HG03354 (cell line): ENCODE results near the gene ZNF84.

ENCODE experiments used
- ATAC-seq: cut with Tn5 transposase; IDR thresholded peaks from one replicate; pipeline ENCODE4 v1.9.1; 2021; ENCODE audit warnings: mild to moderate bottlenecking; ENCODE audit not compliant: unreplicated experiment, poor library complexity, severe bottlenecking

Gene ZNF84

GRCh38 chr12:133037207-133038005 is at the start of gene ZNF84:
ZNF84 (plus strand) TSS chr12:133037509; CDS start chr12:133041468, 3,959 bp downstream.
- peak; percentile 95 for ATAC-seq

DNA sequence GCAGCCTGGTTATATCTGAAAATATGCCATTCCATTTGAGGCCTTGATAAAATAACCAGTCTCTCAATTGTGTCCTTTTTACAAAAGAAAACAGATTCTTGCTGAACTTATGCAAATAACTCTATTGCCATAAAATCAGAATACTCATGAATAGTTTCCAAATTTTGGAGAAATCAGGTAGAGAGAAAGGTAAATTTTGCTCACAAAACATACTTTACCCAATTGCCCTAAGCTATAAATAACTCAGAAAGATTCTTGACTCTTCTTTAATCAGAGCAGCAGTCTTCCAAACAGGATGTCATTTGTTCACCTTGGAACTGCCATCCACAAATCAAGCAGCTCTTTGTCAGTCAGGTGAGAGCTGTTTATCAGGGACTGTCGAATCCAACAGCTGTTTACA is 38.6 kb upstream of the ZNF84 start:
- no peak for ATAC-seq

- no peak for ATAC-seq
These were observed 26.5 kb upstream of the ZNF84 start for GRCh38 chr12:133010657-133011297.

GRCh38 chr12:133023566-133023965 is 13.7 kb upstream of the ZNF84 start:
- no peak for ATAC-seq

- no peak for ATAC-seq
These were observed 10.3 kb upstream of the ZNF84 start for GRCh38 chr12:133026996-133027395.

DNA sequence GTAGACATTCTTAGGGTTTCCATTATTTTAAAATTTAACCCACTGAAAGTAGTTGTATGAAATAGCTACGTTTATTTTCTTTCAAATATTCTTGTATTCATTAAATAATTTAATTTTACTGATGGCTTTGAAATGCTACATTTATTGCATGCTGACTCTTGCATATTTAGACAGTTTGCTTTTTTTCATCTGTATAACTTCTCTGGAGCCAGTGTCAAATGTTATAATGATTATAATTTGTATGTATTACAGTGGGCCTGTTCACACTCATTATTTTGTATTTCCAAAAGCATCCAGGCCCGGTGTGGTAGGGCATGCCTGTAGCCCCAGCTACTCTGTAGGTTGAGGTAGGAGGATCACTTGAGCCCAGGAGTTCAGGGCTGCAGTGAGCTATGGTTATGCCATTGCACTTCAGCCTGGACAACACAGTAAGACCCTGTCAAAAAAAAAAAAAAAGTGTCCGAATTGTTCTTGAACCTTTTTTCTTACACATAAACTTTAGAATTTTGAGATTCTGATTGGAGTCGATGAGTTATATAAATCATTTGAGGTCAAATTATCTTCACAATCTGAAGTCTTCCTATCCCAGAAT is 905 bp downstream of the ZNF84 start:
- no peak for ATAC-seq

GRCh38 chr12:133046698-133047097 is 9.4 kb downstream of the ZNF84 start:
- no peak for ATAC-seq

GRCh38 chr12:133057446-133057845 is 20.1 kb downstream of the ZNF84 start:
- no peak for ATAC-seq

DNA sequence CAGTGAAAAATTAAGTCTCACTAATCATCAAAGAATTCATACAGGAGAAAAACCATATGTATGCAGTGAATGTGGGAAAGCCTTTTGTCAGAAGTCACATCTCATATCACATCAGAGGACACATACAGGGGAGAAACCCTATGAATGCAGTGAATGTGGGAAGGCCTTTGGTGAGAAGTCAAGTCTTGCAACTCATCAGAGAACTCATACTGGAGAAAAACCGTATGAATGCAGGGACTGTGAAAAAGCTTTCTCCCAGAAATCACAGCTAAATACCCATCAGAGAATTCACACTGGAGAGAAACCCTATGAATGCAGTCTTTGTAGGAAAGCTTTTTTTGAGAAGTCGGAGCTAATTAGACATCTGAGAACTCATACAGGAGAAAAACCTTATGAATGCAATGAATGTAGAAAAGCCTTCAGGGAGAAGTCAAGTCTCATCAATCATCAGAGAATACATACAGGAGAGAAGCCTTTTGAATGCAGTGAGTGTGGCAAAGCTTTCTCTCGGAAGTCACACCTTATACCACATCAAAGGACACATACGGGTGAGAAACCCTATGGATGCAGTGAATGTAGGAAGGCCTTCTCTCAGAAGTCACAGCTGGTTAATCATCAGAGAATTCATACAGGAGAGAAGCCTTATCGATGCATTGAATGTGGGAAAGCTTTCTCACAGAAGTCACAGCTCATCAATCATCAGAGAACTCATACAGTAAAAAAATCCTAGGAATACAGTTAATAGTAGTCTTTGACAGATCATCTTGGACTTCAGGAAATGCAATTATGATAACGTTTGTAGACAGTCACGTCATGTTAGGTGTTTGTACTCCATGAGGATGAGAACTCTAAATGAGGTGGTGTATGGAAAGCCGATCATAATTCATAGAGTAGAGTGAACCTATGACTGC is 21.1 kb downstream of the ZNF84 start:
- no peak for ATAC-seq

GRCh38 chr12:133061954-133062353 is 24.6 kb downstream of the ZNF84 start:
- no peak for ATAC-seq

GRCh38 chr12:133063556-133063955 is 26.2 kb downstream of the ZNF84 start:
- no peak for ATAC-seq

DNA sequence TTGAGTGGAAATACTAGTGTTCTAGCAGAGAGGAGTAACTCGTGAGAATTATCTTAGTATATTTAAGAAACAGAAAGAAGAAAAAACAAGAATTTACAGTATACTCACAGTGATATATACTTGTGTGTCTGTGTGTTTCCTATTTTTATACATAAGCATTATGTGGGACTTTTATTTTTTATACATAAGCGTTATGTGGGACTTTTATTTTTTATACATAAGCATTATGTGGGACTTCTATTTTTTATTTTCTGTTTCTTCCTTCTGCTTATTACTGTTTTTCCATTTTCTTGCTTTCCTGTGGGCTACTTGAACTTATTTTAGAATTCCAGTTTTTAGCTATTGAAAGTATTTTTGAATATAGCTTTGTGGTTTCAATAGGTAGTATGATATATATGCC is 36.5 kb downstream of the ZNF84 start:
- ATAC-seq, result no peak

DNA sequence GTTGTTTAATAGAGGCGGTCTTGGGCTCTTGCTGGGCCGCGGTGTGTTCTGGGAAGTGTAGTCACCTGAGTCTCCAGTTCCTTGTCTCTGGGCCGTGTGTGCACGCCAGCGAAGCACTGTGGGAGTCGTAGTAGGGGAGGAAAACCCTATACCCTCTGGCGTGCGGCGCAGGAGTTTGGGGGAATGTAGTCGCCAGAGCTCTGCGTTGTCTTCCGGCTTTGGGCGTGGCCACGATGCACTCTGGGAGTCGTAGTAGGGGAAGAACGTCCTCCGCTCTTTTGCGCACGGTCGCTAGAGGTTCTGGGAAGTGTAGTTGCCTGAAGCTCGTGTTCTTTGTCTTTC is 42.7 kb downstream of the ZNF84 start:
- ATAC-seq, result peak; percentile 84

DNA sequence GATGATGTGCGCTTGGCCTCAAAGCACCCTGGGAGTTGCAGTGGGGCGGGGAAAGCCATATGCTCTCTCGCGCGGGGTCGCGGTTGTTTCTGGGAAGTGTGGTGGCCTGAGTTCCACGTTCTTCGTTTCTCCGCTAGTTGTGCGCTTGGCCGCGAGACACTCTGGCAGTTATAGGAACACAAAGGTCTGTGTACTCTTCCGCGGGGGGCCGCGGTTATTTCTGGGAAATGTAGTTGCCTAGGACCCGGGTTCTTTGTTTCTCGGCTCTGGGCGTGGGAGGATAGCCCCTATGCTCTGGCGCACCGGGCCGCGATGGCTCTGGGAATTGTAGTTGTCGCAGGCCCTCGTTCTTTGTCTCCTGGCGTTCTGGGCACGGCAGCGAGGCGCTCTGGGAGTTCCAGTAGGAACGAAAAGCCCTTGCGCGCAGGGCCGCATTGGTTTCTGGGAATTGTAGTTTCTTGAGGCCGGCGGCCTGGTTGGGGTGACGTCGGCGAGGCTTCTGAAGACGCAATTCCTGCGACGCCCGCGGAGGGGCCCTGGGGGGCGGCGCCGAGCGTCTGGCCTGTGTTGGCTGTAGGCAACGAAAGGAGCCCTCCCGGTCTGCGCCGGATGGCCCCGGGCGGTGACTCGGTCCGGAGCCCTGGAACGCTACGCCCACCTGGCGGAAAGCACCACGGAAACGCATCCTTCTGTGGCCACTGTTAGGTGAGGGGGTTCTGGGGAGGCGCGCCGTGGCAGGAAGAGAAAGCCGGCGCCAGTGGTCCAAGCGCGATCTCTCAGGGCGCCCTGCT is 43.3 kb downstream of the ZNF84 start, which contains the start of gene ZNF140:
ZNF140 (plus strand) TSS at position 556 of the 791 bp plus-strand sequence. CDS start 398 bp downstream, outside the sequence.
- peak; percentile 81 for ATAC-seq

- ATAC-seq, result no peak
These were observed 44.0 kb downstream of the ZNF84 start for GRCh38 chr12:133081159-133081780.

DNA sequence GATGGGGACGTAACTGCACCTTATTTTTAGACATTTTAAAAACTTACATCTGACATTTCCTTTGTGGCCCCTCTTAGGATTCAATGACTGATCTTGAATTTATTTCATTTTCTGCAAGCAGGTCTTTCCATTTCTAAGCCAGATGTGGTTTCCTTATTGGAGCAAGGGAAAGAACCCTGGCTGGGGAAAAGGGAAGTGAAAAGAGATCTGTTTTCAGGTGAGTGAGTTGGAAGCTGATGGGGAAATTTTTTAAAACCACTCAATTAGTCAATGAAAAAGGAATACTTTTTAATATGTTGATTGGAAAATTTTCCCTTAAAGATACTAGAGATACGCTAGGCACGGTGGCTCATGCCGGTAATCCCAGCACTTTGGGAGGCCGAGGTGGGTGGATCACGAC is 46.0 kb downstream of the ZNF84 start:
- no peak for ATAC-seq

DNA sequence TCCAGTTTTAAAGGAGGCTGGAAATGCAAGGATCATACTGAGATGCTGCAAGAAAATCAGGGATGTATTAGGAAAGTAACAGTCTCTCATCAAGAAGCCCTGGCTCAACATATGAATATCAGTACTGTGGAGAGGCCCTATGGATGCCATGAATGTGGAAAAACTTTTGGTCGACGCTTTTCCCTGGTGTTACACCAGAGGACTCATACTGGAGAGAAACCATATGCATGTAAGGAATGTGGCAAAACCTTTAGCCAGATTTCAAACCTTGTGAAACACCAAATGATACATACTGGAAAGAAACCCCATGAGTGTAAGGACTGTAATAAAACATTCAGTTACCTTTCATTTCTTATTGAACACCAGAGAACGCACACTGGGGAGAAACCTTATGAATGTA is 68.3 kb downstream of the ZNF84 start:
- no peak for ATAC-seq

DNA sequence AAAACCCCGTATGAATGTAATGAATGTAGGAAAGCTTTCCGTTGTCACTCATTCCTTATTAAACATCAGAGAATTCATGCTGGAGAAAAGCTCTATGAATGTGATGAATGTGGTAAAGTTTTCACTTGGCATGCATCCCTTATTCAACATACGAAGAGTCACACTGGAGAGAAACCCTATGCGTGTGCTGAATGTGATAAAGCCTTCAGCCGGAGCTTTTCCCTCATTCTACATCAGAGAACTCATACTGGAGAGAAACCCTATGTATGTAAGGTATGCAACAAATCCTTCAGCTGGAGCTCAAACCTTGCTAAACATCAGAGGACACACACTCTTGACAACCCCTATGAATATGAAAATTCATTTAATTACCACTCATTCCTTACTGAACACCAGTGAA is 68.9 kb downstream of the ZNF84 start:
- ATAC-seq, result no peak

DNA sequence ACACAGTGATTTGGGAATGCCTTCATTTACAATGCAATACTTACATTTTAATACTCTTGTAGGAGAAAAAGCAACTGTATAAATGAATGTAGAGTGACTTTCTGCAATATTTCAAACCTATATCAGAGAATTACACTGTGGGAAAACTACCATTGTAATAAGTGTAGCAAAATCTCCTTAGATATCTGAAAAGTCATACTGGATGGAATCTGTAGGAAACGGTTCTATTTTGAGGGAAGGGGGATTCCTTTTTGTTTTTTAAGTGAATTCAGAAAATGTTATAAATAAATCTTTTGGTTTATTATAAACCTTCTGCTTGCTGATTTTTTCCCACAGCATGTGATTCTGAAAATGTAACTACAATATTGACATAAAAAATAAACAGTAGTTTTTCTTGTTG is 69.8 kb downstream of the ZNF84 start:
- no peak for ATAC-seq
